HG02763 (cell line): ENCODE measurements around the gene NAALADL2.
"Not testable (repeated sequence)": the region's sequence is repeated elsewhere in the genome, so short reads cannot be mapped to it uniquely, and the experiment has no call there.

Source experiments
- ATAC-seq: cut with Tn5 transposase; IDR thresholded peaks from one replicate; pipeline ENCODE4 v1.9.1; 2021; ENCODE audit warnings: mild to moderate bottlenecking, moderate library complexity; ENCODE audit not compliant: unreplicated experiment

The NAALADL2 gene

DNA sequence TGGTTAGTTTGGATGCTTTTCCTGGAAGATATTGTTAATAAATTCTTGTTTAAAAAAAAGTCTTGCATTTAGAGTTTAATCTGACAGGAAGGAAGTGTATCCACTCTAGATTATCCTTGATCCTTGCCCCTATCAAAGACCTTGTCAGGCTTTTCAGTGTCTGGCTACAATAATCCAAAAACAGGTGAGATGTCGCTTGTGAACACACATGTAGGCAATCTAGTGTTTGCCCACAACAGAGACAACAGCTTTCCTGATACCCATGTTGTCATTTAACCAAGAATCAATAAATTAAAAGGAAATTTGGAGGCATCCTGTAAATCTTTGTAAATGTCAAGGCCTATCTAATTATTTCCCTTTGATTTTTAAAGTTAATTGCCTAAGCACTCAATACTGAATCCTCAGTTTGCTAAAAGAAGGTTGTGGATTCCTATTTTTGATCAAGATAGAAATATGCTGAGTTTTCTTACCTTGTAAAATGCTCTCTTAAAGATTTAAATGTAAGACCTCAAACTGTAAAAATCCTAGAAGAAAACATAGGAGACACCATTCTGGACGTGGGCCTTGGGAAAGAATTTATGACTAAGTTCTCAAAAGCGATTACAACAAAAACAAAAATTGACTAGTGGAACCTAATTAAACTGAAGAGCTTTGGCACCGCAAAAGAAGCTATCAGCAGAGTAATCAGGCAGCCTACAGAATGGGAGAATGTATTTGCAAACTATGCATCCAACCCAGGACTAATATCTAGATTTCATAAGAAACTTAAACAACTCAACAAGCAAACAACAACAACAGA, 207.7 kb downstream of the NAALADL2 start:
- no peak for ATAC-seq

GRCh38 chr3:175068587-175068986, 209.5 kb downstream of the NAALADL2 start:
- ATAC-seq = no peak

DNA sequence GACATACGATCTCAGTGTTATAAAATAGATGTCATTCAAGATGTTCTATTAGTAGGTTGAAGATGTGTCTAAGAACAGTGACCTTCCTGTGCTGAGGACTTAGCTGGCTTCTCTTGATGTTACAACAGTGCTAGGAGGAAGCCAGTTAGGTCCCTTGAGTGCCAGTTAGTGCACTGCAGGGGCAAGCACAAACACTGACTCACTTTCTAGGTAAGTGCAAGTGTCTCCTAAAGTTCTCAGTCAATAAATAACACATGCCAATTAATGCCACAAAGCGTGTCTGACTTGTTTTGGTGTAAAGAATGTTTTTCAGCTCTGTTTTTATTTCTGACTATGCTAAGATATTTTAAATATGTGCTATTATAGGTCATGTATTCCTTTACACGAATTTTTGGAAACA, 211.8 kb downstream of the NAALADL2 start:
- no peak for ATAC-seq

DNA sequence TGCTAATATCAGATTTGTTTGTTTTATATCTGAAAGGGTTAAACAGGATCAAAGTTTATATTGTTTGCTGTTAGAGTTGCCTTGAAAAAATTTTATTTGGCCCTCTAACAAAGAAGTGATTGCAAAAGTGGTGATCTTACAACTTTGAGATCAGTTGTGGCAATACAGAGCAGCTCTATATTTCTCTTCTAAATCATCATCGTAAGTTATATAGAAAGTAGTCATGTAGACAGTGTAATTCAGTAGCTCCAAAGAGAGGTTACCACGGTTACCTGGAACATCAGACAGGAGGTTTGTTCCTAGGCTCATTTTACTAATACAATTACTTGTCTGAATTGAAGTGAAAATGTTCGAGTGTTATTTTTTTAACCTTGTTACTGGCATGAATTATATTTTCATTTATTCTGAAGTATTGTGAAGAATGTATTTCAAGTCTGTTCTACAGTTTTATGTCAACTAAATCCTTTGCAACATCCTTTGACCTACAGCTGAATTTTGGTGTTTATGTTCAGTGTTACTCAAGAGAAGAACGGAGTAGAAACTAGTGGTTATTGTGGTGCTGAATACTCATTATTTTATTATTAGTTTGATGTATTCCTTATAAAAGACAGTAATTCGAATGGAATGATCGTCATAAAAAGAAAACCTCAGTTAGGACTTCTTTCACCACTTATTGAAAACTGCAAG, 214.2 kb downstream of the NAALADL2 start:
- ATAC-seq = no peak

DNA sequence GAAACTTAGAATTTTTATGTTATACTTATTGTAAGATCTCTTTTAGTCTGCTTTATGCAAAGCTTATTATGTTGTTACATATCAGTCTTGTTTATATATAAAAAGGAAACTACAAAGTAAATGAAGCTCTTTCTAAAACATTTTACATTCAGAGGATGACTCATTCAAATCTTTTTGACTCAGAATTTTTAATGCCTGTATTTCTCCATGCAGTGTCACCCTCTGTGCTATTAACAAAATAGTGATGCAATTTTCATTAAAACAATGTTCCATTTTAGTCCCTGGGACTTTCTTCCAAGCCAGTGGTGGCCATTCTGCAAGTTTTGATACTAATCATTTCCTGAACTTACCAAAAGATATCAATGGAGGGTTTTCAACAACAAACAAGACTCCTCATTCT, 216.1 kb downstream of the NAALADL2 start:
- ATAC-seq = no peak

- no peak for ATAC-seq
These were observed 218.1 kb downstream of the NAALADL2 start for GRCh38 chr3:175077216-175077615.

- ATAC-seq = no peak
These were observed 223.5 kb downstream of the NAALADL2 start for GRCh38 chr3:175082631-175083030.

GRCh38 chr3:175087128-175087527, 228.0 kb downstream of the NAALADL2 start:
- ATAC-seq = not testable (repeated sequence)

- ATAC-seq = no peak
These were observed 229.7 kb downstream of the NAALADL2 start for GRCh38 chr3:175088766-175089380.

- no peak for ATAC-seq
These were observed 232.4 kb downstream of the NAALADL2 start for GRCh38 chr3:175091426-175092114.

DNA sequence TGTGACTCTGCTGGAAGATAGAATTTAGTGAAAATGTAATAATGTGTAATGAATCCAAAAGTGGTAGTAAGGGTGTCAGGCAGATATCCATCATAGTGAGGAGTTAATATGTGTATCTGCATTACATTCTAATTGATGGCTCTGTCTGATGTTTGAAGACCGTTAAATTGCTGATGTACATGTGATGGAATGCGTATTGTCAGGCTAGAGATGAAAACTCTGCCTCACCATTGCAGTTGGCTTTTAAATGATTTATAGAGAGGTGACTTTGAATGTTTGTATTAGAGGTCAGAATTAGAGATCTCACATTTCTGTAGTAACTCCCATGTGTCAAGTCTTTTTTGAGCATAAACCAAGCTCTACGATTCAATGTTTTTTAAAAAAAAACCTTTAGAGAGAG, 234.6 kb downstream of the NAALADL2 start:
- ATAC-seq = no peak

- ATAC-seq = no peak
These were observed 235.2 kb downstream of the NAALADL2 start for GRCh38 chr3:175094344-175094743.

DNA sequence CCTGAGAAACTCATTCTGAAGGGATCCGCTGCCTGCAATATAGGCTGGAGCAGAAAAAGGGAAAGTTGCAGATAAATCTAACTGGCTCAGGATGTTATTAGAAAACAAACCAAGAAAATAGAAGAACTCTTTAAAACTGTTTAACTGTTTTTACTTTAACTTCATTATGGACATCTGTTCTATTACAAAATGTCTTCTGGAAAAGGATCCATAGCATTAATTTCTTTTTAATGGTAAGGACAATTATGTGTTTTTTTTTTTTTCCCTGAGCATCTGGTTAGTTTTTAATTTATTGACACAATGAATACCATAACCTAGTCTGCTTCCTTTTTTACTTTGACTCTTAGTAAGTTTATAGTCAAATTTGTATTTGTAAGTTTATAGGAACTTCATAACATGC, 239.5 kb downstream of the NAALADL2 start:
- ATAC-seq = no peak

DNA sequence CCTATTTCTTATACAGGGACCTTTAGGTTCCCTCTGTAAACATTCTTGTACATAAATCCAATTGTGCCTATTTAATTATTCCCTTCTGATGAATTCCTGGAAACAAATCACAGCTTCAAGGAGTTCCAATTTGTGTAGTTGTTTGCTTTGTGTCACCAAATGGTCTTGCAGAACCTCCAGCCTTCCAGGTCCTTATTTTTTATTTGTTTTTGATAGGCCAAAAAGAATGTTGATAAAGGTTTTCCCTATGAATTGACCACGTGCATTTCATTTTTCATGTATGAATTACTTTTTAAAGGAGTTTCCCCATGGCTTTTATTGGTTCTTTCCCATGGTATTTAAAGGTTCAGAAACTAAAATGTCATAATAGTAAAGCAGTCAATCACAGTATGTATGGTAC, 243.0 kb downstream of the NAALADL2 start:
- ATAC-seq = no peak

DNA sequence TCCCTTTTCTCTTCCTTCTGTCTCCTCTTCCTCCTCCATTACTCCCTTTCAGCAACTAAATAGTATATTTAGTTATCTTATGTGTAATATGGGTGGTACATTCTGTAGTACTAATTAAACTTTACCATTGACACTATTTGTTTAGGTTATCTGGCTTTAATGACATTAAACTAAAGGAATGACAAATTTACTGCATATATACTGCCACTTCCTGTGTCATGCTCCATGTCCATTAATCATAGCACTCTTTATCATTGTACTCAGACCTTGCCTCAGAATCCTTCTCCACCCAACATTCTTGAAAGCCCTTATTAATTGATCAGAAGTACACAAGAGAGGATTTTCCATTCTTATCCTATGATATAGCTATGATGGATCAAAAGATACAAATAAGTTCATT, 244.2 kb downstream of the NAALADL2 start:
- no peak for ATAC-seq

GRCh38 chr3:175105066-175105465, 245.9 kb downstream of the NAALADL2 start:
- ATAC-seq = no peak

GRCh38 chr3:175107231-175107630, 248.1 kb downstream of the NAALADL2 start:
- ATAC-seq = no peak

DNA sequence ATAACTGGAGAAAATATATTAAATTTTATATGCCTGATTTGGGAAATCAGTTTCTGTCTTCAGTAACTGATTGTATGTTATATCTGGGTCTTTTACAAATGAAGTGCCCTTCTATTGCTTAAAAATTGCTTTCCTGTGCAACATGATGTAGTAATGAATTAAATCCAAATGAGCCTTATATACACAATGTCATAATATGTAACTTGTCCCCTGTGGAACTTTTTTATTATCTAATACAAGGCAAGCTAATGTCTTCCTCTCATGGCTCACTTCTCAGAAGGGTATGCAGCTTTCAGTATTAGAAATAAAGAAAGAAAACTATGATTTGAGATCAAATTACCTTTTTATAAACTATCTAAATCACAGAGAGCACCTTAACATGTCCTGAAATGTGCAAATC, 248.9 kb downstream of the NAALADL2 start:
- no peak for ATAC-seq

- no peak for ATAC-seq
These were observed 249.5 kb downstream of the NAALADL2 start for GRCh38 chr3:175108613-175109151.

DNA sequence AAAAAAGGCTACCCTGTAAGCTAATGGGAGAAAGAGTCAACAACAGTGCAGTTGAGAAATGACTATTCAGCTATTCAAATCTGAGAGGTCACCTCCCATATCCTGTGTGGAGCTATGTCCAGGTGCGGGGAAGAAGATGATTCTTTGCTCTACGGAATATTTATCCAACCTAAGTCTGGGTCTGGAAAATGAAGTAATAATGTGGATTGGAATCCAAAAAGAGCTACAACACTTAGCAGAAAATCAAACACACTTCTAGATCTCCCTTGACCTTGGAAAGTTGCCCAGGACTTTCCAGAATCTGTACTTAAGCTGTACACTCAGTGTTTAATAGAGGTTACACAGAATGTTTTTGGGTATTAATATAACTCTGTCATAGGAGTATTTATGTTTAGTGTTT, 251.9 kb downstream of the NAALADL2 start:
- ATAC-seq = no peak

DNA sequence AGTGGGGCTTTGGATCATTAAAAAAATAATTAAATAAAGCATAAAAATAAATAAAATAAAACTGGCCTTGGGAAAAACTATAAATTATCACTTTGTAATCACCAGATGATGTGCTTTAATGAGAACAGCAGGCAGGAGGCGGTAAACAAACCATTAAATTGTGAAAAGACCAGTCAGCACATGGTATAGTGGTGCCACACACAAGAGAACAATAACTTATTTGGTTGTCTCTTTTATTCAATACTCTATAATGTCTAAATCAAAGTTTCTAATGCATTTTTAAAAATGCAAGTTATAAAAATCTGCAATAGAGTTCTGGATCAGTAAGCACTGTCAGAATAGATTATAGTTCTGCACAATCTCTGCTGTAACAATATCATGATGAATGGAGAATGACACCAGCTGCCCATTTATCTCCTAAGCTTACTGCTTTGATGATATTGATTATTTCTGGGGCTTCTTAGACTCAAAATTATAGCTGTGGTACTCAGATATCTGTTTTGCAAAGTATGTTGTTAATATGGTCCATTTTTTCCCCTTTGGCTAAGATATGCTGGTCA, 259.3 kb downstream of the NAALADL2 start:
- ATAC-seq = no peak
